ENCODE results near the gene MALSU1.

DNA sequence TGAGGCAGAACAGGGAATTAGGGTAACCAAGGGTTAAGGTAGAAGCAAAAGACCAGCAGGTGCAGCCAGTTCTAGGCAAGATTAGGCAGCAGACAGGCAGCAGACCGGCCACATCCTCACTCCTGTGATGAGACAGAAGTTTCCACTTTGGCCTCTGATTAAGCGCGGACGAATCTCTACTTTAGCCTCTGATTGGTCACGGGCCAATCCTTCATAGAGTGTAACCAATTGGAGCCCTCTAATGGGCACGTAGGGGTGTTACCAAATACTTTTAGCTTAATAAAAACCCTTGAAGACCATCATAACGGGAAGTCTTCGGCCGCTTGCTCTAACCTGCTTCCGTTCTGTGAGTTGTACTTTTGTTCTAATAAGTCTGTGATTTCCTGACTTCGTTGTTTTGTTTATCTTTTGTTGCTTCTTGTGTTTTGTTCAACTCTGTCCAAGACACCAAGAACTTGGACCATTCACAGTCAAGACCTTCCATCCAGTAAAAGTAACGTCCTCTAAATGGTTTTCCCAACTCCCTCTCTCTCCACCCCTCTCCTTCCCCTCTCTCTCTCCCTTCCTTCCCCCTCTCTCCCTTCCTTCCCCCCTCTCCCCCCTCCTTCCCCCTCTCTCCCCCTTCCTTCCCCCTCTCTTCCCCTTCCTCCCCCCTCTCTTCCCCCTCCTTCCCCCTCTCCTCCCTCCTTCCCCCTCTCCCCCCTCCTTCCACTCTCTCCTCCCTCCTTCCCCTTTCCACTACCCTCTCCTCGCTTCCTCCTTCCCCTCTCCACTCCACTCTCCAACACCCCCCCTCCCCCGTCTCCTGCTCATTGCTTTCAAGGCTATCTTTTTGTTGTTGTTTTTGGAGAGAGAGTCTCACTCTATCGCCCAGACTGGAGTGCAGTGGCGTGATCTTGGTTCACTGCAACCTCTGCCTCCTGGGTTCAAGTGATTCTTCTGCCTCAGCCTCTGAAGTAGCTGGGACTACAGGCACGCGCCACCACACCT, 13.2 kb upstream of the MALSU1 start:
- TF ChIP-seq CTCF (IDR thresholded peaks at IDR 0.05; ENCODE audit: low read depth, low read length, missing input control) (no peak), JUND (IDR thresholded peaks at IDR 0.05) (no peak), SP1 (IDR thresholded peaks at IDR 0.05) (no peak), TAF1 (conservative IDR thresholded peaks at IDR 0.05) (no peak), FOXA1 (IDR thresholded peaks at IDR 0.05) (no peak), RAD21 (IDR thresholded peaks at IDR 0.05) (no peak), HNF4G (IDR thresholded peaks at IDR 0.05) (no peak)

Measured in liver (tissue), 3 donors.